MM.1S (cell line): ENCODE data around the gene ITGAV.

Experiments used
- DNase-seq: peaks from one replicate; pipeline ENCODE4 v3.0.0-alpha.2; 2015
- H2AFZ ChIP-seq: fragments of 300-600 bp; sonication (generic); 2 replicates; pipeline ENCODE4 v1.6.0; 2016; ENCODE audit warnings: antibody characterized with exemption, low read length
- H3F3A ChIP-seq: fragments of 300-600 bp; sonication (generic); 2 replicates; pipeline ENCODE4 v1.6.1; 2016; ENCODE audit warnings: mild to moderate bottlenecking, antibody characterized with exemption, low read length, moderate library complexity, mixed read lengths; ENCODE audit not compliant: insufficient read depth
- H3K27ac ChIP-seq: fragments of 300-600 bp; sonication (generic); 2 replicates; pipeline ENCODE4 v1.5.1; 2016; ENCODE audit warnings: mild to moderate bottlenecking, low read length
- H3K27me3 ChIP-seq: fragments of 300-600 bp; sonication (generic); replicated peaks from 2 replicates; pipeline ENCODE4 v1.6.0; 2016; ENCODE audit warnings: low read length; ENCODE audit not compliant: insufficient read depth
- H3K36me3 ChIP-seq: fragments of 300-600 bp; sonication (generic); replicated peaks from 2 replicates; pipeline ENCODE4 v1.6.1; 2016; ENCODE audit warnings: mild to moderate bottlenecking, low read length, mixed read lengths; ENCODE audit not compliant: insufficient read depth
- H3K4me1 ChIP-seq: fragments of 300-600 bp; sonication (generic); 2 replicates; pipeline ENCODE4 v1.6.1; 2016; ENCODE audit warnings: low read length, mixed read lengths
- H3K4me2 ChIP-seq: fragments of 300-600 bp; sonication (generic); 2 replicates; pipeline ENCODE4 v1.6.0; 2016; ENCODE audit warnings: low read depth, low read length
- H3K4me3 ChIP-seq: fragments of 300-600 bp; sonication (generic); 2 replicates; pipeline ENCODE4 v1.5.1; 2016; ENCODE audit warnings: low read length, mixed read lengths
- H3K79me2 ChIP-seq: fragments of 300-600 bp; sonication (generic); 2 replicates; pipeline ENCODE4 v1.6.1; 2016; ENCODE audit warnings: mixed run types, low read length, mixed read lengths
- H3K9ac ChIP-seq: fragments of 300-600 bp; sonication (generic); 2 replicates; pipeline ENCODE4 v1.6.1; 2016; ENCODE audit warnings: low read length, mixed read lengths
- H3K9me2 ChIP-seq: fragments of 300-600 bp; sonication (generic); replicated peaks from 2 replicates; pipeline ENCODE4 v1.6.1; 2016; ENCODE audit warnings: mild to moderate bottlenecking, low read length, mixed read lengths; ENCODE audit not compliant: insufficient read depth
- H3K9me3 ChIP-seq: fragments of 300-600 bp; sonication (generic); replicated peaks from 2 replicates; pipeline ENCODE4 v1.6.1; 2016; ENCODE audit warnings: mild to moderate bottlenecking, low read length, mixed read lengths; ENCODE audit not compliant: insufficient read depth
- H4K20me1 ChIP-seq: fragments of 300-600 bp; sonication (generic); 2 replicates; pipeline ENCODE4 v1.6.1; 2016; ENCODE audit warnings: mild to moderate bottlenecking, low read length, moderate library complexity, mixed read lengths; ENCODE audit not compliant: insufficient read depth
- EZH2 ChIP-seq: fragments of 300-600 bp; sonication (generic); optimal IDR thresholded peaks from 2 replicates; pipeline ENCODE3; 2017; ENCODE audit warnings: low read depth, mild to moderate bottlenecking, antibody characterized with exemption, low read length, mixed read lengths
- EZH2phosphoT487 ChIP-seq: fragments of 300-600 bp; sonication (generic); IDR thresholded peaks from 2 replicates; pipeline ENCODE4 v1.6.1; 2018; ENCODE audit warnings: antibody characterized with exemption, low read length
- TF ChIP-seq, protein P1 (sequence below): fragments of 300-600 bp; sonication (generic); IDR thresholded peaks from 2 replicates; pipeline ENCODE4 v1.5.1; 2016; ENCODE audit warnings: antibody characterized with exemption, low read length, mixed read lengths

The ITGAV gene

DNA sequence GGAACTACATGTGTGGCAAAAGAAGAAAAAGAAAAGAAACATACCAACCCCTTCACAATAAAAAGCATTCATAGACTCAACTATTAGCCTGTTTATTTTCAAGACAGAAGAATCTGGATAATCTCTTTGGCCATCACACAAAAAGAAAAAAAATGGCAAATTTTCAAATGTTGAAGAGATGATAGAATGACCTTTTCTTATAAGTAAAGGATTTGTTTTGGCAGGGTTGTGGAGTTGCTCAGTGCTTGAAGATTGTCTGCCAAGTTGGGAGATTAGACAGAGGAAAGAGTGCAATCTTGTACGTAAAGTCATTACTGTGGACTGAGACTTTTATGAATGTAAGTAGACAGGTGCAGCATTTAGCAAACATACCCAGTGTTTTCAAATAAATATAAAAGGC is 85.5 kb downstream of the ITGAV start:
- no peak for DNase-seq
- no peak for TF ChIP-seq EZH2
- TF ChIP-seq EZH2phosphoT487 = no peak
- TF ChIP-seq, protein P1, sequence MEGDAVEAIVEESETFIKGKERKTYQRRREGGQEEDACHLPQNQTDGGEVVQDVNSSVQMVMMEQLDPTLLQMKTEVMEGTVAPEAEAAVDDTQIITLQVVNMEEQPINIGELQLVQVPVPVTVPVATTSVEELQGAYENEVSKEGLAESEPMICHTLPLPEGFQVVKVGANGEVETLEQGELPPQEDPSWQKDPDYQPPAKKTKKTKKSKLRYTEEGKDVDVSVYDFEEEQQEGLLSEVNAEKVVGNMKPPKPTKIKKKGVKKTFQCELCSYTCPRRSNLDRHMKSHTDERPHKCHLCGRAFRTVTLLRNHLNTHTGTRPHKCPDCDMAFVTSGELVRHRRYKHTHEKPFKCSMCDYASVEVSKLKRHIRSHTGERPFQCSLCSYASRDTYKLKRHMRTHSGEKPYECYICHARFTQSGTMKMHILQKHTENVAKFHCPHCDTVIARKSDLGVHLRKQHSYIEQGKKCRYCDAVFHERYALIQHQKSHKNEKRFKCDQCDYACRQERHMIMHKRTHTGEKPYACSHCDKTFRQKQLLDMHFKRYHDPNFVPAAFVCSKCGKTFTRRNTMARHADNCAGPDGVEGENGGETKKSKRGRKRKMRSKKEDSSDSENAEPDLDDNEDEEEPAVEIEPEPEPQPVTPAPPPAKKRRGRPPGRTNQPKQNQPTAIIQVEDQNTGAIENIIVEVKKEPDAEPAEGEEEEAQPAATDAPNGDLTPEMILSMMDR = no peak
- no peak overlapping the region for H2AFZ ChIP-seq
- H3K27ac ChIP-seq = no peak overlapping the region
- H3K9ac ChIP-seq = no peak overlapping the region
- no peaks in the 10 kb centered on the region for H3K9me2 ChIP-seq
- H3K4me2 ChIP-seq = no peak overlapping the region
- no peaks in the 10 kb centered on the region for H3K79me2 ChIP-seq
- H3K4me3 ChIP-seq = no peak overlapping the region
- no peaks in the 10 kb centered on the region; the same call in 1 of the 2 replicates for H3K36me3 ChIP-seq
- H3K4me1 ChIP-seq = no peaks in the 10 kb centered on the region
- no peaks in the 10 kb centered on the region for H4K20me1 ChIP-seq
- no peaks in the 10 kb centered on the region for H3F3A ChIP-seq
- no peaks in the 10 kb centered on the region for H3K9me3 ChIP-seq
- no peaks in the 10 kb centered on the region for H3K27me3 ChIP-seq

DNA sequence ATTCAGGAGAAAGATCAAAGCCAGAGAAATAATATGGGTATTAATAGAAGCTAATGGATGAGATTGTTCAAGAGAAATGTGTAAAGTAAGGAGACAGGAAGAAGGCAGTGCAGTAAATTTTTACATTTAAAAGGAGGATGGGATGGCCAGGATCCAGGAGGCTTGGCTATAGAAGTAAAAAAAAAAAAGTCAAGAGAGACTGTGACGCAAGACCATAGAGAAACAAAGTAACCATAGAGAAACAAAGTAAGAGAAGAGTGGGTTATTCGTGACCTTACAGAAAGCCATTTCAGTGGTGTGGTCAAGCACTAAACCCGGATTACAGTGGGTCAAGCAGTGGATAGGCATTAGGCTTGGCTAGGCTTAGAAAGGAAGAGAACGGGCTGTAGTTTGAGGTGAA is 93.5 kb downstream of the ITGAV start:
- DNase-seq = no peak
- Histone ChIP-seq H2AFZ (no peak overlapping the region), H3K27ac (no peak overlapping the region), H3K4me1 (no peaks in the 10 kb centered on the region), H3K9me2 (no peaks in the 10 kb centered on the region), H3K27me3 (no peaks in the 10 kb centered on the region), H3K36me3 (no peaks in the 10 kb centered on the region; the same call in 1 of the 2 replicates), H3K4me2 (no peak overlapping the region), H3K4me3 (no peak overlapping the region), H4K20me1 (no peaks in the 10 kb centered on the region), H3K79me2 (no peaks in the 10 kb centered on the region), H3K9ac (no peak overlapping the region), H3K9me3 (no peaks in the 10 kb centered on the region), H3F3A (no peaks in the 10 kb centered on the region)
- TF ChIP-seq EZH2 = no peak
- TF ChIP-seq, protein P1 = no peak
- no peak for TF ChIP-seq EZH2phosphoT487

DNA sequence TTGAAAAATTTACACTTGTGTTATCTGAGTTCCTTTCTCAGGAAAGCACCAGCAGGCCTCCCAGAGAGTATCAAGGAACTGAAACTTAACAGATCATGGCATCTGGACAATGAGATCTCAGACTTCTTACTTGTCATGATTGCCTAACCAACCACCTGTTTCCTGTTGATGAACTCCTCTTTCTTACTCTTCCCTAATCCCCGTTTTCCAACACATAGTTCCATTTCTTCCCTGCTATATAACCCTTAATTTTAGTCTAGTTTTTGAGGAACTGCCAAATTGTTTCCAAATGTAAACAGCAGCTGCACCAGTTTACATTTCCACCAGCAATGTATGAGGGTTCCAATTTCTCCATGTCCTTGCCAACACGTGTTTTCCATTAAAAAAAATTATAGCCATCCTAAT is 98.0 kb downstream of the ITGAV start:
- Histone ChIP-seq H3F3A (no peaks in the 10 kb centered on the region), H3K27ac (no peak overlapping the region), H3K9me2 (no peaks in the 10 kb centered on the region), H3K4me2 (no peak overlapping the region), H4K20me1 (no peaks in the 10 kb centered on the region), H3K4me1 (no peaks in the 10 kb centered on the region), H3K27me3 (no peaks in the 10 kb centered on the region), H3K36me3 (no peaks in the 10 kb centered on the region), H2AFZ (no peak overlapping the region), H3K9ac (no peak overlapping the region), H3K79me2 (no peaks in the 10 kb centered on the region), H3K9me3 (no peaks in the 10 kb centered on the region), H3K4me3 (no peak overlapping the region)
- no peak for TF ChIP-seq EZH2
- TF ChIP-seq EZH2phosphoT487 = no peak
- TF ChIP-seq, protein P1 = no peak
- no peak for DNase-seq
